Measurements from ENCODE around the gene RER1. TPM values are rescaled to one million over a fixed set of nuclear protein-coding genes. Genes with fewer than 3 reads are reported as not detected.
A peak's percentile ranks its signal among the peaks of the same experiment; 100 is the strongest.

RER1 gene
- total RNA-seq, 1 donor from 2014 or later, result 147 TPM

DNA sequence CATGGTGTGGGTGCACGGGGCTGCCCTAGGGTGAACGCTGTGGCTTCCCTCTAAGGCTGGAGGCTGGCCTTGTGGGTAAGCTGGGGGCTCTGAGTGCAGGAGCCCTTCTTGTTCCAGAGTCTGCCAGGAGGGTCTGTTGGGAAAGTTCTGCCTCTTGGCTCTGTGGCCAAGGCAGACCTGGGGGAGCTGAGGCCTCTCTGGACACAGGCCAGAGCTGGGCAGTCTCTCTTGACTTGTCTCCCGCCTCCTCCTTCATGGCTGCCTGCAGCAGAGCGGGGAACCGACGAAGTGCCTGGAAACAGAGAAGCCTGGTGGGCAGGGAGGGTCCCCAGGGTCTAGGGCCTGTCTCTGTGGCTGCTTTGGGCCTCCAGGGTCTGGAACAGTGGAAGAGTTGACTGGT is 51.0 kb downstream of the RER1 start:
- no peaks in the 10 kb centered on the region for H3K36me3 Mint-ChIP-seq (ENCODE audit: unreplicated experiment)
- no peak overlapping the region for H3K27ac Mint-ChIP-seq (ENCODE audit: unreplicated experiment)
- H3K9me3 Mint-ChIP-seq (ENCODE audit: unreplicated experiment), result no peaks in the 10 kb centered on the region
- peaks cover 31% of the 10 kb centered on the region for H3K4me1 Mint-ChIP-seq (ENCODE audit: unreplicated experiment)
- TF ChIP-seq, protein P1, sequence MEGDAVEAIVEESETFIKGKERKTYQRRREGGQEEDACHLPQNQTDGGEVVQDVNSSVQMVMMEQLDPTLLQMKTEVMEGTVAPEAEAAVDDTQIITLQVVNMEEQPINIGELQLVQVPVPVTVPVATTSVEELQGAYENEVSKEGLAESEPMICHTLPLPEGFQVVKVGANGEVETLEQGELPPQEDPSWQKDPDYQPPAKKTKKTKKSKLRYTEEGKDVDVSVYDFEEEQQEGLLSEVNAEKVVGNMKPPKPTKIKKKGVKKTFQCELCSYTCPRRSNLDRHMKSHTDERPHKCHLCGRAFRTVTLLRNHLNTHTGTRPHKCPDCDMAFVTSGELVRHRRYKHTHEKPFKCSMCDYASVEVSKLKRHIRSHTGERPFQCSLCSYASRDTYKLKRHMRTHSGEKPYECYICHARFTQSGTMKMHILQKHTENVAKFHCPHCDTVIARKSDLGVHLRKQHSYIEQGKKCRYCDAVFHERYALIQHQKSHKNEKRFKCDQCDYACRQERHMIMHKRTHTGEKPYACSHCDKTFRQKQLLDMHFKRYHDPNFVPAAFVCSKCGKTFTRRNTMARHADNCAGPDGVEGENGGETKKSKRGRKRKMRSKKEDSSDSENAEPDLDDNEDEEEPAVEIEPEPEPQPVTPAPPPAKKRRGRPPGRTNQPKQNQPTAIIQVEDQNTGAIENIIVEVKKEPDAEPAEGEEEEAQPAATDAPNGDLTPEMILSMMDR (IDR thresholded peaks at IDR 0.05), result no peak
- peak overlapping the region; percentile 63 for H3K4me3 Mint-ChIP-seq (ENCODE audit: unreplicated experiment)
- no peak for DNase-seq (ENCODE audit: extremely low spot score, unreplicated experiment)
- H3K27me3 Mint-ChIP-seq (ENCODE audit: unreplicated experiment), result no peaks in the 10 kb centered on the region

DNA sequence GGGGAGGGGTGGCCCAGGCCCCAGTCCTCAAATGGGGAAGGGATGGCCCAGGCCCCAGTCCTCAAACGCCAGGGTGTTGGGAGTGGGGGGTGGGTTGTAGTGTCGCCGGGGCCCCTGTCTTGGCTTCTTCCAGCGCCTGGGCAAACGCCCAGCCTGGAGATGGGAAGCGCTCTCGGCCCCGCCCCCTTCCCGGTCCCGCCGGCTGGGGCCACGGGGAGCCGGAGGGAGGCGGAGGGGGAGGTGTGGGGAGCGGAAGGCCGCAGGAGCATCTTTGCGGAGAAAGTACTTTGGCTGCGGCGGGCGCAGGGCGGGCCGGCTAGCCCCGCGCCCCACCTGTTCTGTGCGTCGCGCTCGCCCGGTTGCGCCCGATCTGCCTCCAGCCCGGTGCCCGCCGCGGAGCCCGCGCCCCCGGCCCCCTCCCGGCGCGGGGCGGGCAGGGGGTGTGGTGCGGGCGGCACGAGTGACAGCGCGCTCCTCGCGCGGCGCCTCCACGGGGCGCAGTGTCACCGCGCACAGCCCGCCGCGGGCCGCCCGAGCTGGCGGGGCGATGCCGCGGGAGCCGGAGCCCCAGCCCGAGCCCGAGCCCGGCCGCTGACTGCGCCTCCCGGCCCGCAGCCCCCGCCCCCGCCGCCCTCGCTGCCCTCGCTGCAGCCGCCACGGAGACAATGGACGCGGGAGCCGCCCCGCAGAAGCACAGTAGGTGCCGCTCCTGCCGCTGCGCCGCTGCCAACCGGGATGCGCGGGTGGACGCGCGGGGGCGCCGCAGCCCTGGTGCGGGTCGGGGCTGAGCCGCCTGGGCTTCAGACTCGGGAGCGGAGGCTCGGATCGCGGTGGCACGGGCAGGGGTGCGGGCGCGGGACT is 51.9 kb downstream of the RER1 start:
- Mint-ChIP-seq H3K4me3 (ENCODE audit: unreplicated experiment) (peak overlapping the region; percentile 44), H3K27ac (ENCODE audit: unreplicated experiment) (no peak overlapping the region), H3K27me3 (ENCODE audit: unreplicated experiment) (no peaks in the 10 kb centered on the region), H3K36me3 (ENCODE audit: unreplicated experiment) (no peaks in the 10 kb centered on the region), H3K9me3 (ENCODE audit: unreplicated experiment) (no peaks in the 10 kb centered on the region), H3K4me1 (ENCODE audit: unreplicated experiment) (peaks cover 39% of the 10 kb centered on the region)
- TF ChIP-seq, protein P1 (IDR thresholded peaks at IDR 0.05), result peak; percentile 54
- no peak for DNase-seq (ENCODE audit: extremely low spot score, unreplicated experiment)

DNA sequence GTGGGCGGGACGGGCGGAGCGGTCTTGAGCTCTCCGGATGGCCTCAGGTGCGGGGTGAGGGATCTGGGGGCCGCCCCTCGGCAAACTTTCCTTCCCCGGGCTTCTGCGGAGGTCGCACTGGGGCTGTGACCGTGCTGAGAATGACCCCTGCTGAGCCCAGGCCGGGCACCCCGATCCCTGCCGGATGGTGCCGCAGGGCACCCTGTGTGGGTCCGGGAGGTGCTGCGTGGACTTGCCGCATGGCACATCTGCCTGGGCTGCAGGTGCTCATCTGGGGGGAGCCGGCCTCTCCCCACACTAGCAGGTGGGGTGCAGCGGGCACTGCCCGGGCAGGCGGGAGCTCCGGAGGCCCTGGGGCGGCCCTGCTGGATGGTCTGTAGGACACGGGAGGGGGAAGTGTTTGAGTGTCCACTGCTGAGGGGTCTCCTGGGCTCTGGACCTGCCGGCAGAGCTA is 52.5 kb downstream of the RER1 start:
- TF ChIP-seq, protein P1 (IDR thresholded peaks at IDR 0.05), result no peak
- H3K27me3 Mint-ChIP-seq (ENCODE audit: unreplicated experiment), result no peaks in the 10 kb centered on the region
- H3K4me3 Mint-ChIP-seq (ENCODE audit: unreplicated experiment), result peak overlapping the region; percentile 44
- H3K4me1 Mint-ChIP-seq (ENCODE audit: unreplicated experiment), result peaks cover 42% of the 10 kb centered on the region
- H3K36me3 Mint-ChIP-seq (ENCODE audit: unreplicated experiment), result no peaks in the 10 kb centered on the region
- H3K9me3 Mint-ChIP-seq (ENCODE audit: unreplicated experiment), result no peaks in the 10 kb centered on the region
- H3K27ac Mint-ChIP-seq (ENCODE audit: unreplicated experiment), result no peak overlapping the region
- DNase-seq (ENCODE audit: extremely low spot score, unreplicated experiment), result no peak

DNA sequence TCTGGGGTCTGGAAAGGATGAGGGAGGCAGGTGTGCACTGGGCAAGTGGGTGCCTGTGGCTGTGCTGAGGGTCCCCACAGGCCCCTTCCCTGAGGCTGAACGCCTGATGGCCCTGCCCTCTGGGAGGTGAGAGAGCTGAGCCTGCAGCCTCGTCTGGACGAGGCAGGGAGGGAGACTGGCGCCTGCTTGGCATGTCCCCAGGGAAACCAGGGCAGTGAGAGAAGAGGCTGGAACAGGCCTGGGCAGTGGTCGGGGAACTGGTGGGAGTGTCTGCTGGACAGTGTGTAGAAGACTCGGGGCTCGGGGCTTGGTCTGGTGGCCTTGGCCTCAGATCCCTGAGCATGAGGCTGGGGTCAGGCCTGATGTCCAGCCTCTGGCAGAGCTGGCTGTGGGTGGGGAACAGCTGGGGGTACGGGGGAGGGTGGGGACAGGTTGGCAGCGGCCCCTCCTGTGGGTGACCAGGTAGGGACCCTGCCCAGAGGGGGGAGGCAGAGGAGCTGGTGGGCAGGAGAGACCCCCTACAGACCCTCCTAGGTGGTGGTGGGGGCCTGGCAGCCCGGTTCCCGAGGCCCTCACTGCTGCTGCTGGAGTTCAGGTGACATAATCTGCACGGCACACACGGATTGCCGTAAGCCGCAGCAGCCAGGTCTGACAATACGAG is 53.7 kb downstream of the RER1 start:
- Mint-ChIP-seq H3K27ac (ENCODE audit: unreplicated experiment) (peak overlapping the region; percentile 43), H3K4me3 (ENCODE audit: unreplicated experiment) (no peak overlapping the region), H3K36me3 (ENCODE audit: unreplicated experiment) (no peaks in the 10 kb centered on the region), H3K27me3 (ENCODE audit: unreplicated experiment) (no peaks in the 10 kb centered on the region), H3K9me3 (ENCODE audit: unreplicated experiment) (no peaks in the 10 kb centered on the region), H3K4me1 (ENCODE audit: unreplicated experiment) (peaks cover 49% of the 10 kb centered on the region)
- no peak for DNase-seq (ENCODE audit: extremely low spot score, unreplicated experiment)
- TF ChIP-seq, protein P1 (IDR thresholded peaks at IDR 0.05), result no peak

DNA sequence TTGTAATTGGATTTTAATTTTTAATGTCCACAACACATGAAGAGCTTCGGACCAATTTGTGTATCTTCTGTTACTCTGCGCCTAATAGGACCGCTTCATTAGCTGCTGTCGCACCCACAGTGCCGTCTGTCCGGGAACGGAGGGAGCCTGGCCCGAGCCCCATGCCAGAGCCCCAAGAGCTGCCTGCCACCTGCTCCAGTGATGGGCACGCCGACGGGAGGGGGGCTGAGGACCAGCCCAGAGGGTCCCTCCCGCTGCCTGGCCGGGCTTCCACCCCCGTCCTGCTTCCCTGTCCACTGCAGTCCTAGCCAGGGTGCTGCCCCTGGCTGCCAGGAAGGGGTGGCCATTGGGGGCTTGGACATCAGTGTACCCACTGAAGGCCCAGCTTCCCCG is 54.2 kb downstream of the RER1 start:
- Mint-ChIP-seq H3K4me3 (ENCODE audit: unreplicated experiment) (no peak overlapping the region), H3K27me3 (ENCODE audit: unreplicated experiment) (no peaks in the 10 kb centered on the region), H3K36me3 (ENCODE audit: unreplicated experiment) (no peaks in the 10 kb centered on the region), H3K27ac (ENCODE audit: unreplicated experiment) (no peak overlapping the region), H3K4me1 (ENCODE audit: unreplicated experiment) (peaks cover 52% of the 10 kb centered on the region), H3K9me3 (ENCODE audit: unreplicated experiment) (no peaks in the 10 kb centered on the region)
- TF ChIP-seq, protein P1 (IDR thresholded peaks at IDR 0.05), result no peak
- DNase-seq (ENCODE audit: extremely low spot score, unreplicated experiment), result no peak

Data from osteocyte (in vitro differentiated cells).